SH-SY5Y (cell line): ENCODE data around the gene RSRC1.

ENCODE experiments used
- GATA2 ChIP-seq: IDR thresholded peaks from 2 replicates; pipeline ENCODE4 v1.6.1; 2011; ENCODE audit warnings: mild to moderate bottlenecking, low read depth, low read length
- GATA3 ChIP-seq: IDR thresholded peaks from 2 replicates; pipeline ENCODE4 v1.6.1; 2011; ENCODE audit warnings: low read depth, mild to moderate bottlenecking, low read length, moderate library complexity

- TF ChIP-seq GATA2 (no peak), GATA3 (no peak)
These were observed 137.4 kb downstream of the RSRC1 start for GRCh38 chr3:158247288-158247687.
